GM12892 (cell line): Measurements from ENCODE around the gene DNAH6.
"Not testable (repeated sequence)": the region's sequence is repeated elsewhere in the genome, so short reads cannot be mapped to it uniquely, and the experiment has no call there.

Experiments used
- DNase-seq: peaks from one replicate; pipeline ENCODE4 v3.0.0; 2011; ENCODE audit not compliant: insufficient read length
- FAIRE-seq: peaks from 2 replicates; lab custom pipeline; 2011; peaks lifted over from hg19 to GRCh38; lab: Jason Lieb, UNC
- POLR2A ChIP-seq: IDR thresholded peaks from 2 replicates; pipeline ENCODE4 v1.6.1; 2011; ENCODE audit warnings: low read depth, low read length, control low read depth
- POLR2AphosphoS5 ChIP-seq: IDR thresholded peaks from 2 replicates; pipeline ENCODE4 v1.6.1; 2011; ENCODE audit warnings: low read depth, low read length, control low read depth
- TAF1 ChIP-seq: IDR thresholded peaks from 2 replicates; pipeline ENCODE4 v1.6.1; 2011; ENCODE audit warnings: low read depth, mild to moderate bottlenecking, control low read depth, low read length, borderline replicate concordance

The DNAH6 gene

GRCh38 chr2:84858123-84858522, 341.8 kb downstream of the DNAH6 start:
- FAIRE-seq = no peak
- DNase-seq = no peak
- TF ChIP-seq POLR2A = no peak
- TF ChIP-seq TAF1 = no peak
- TF ChIP-seq POLR2AphosphoS5 = no peak

- FAIRE-seq (no peak), DNase-seq (no peak)
- no peak for TF ChIP-seq POLR2A
- TF ChIP-seq POLR2AphosphoS5 = no peak
- TF ChIP-seq TAF1 = no peak
Observed at GRCh38 chr2:84858937-84859336, 342.6 kb downstream of the DNAH6 start.

- TF ChIP-seq TAF1 (no peak), POLR2A (no peak), POLR2AphosphoS5 (no peak)
- FAIRE-seq (no peak), DNase-seq (no peak)
Observed at GRCh38 chr2:84861539-84861938, 345.2 kb downstream of the DNAH6 start.

GRCh38 chr2:84862006-84862405, 345.7 kb downstream of the DNAH6 start:
- no peak for FAIRE-seq
- DNase-seq = no peak
- TF ChIP-seq POLR2AphosphoS5 = no peak
- TF ChIP-seq TAF1 = no peak
- TF ChIP-seq POLR2A = no peak

- DNase-seq (no peak), FAIRE-seq (peak; percentile 76)
- TF ChIP-seq TAF1 = no peak
Observed at GRCh38 chr2:84865181-84865783, 349.0 kb downstream of the DNAH6 start.

GRCh38 chr2:84866122-84866521, 349.8 kb downstream of the DNAH6 start:
- FAIRE-seq = no peak
- DNase-seq = no peak
- TF ChIP-seq POLR2AphosphoS5 (no peak), TAF1 (no peak), POLR2A (no peak)

GRCh38 chr2:84868327-84868726, 352.0 kb downstream of the DNAH6 start:
- DNase-seq, FAIRE-seq: not testable (repeated sequence)
